SK-N-SH (cell line): ENCODE measurements around the gene ATP6V1F. TPM values are rescaled to one million over a fixed set of nuclear protein-coding genes. Genes with fewer than 3 reads are reported as not detected.

Experiments used
- CTCF ChIA-PET: fragments of 300-600, 350-600 bp; formaldehyde crosslinking; extraction: SDS; loops from one replicate; lab custom pipeline; 2021; lab: Yijun Ruan, JAX
- POLR2A ChIA-PET: fragments of 350-600 bp; sonication (Branson Sonifier 250); formaldehyde crosslinking; extraction: SDS; loops from one replicate; lab custom pipeline; 2020; ENCODE audit warnings: antibody characterized with exemption, inconsistent platforms; lab: Yijun Ruan, JAX
- DNase-seq: peaks from one replicate; pipeline ENCODE4 v3.0.0; 2012
- H2AFZ ChIP-seq: fragments of 200-600 bp; sonication (generic); 2 replicates; pipeline ENCODE4 v1.8.1; 2016; ENCODE audit warnings: antibody characterized with exemption, mild to moderate bottlenecking, low read depth
- H3F3A ChIP-seq: fragments of 200-600 bp; sonication (generic); replicated peaks from 2 replicates; pipeline ENCODE3; 2016; ENCODE audit warnings: antibody characterized with exemption, mild to moderate bottlenecking; ENCODE audit not compliant: insufficient read depth
- H3K27ac ChIP-seq, 2 experiments: fragments of 200-500 bp in 1 of 2; fragments of 200-600 bp in 1 of 2; sonication (Bioruptor generic) in 1 of 2; sonication (generic), shearing (Covaris generic) in 1 of 2; 2 replicates each; pipeline versions ENCODE4 v1.5.1 to v1.6.1; 2014 to 2016; ENCODE audit warnings: low read depth in 2 of 2, inconsistent platforms in 1 of 2, low read length in 1 of 2, mild to moderate bottlenecking in 1 of 2, mixed read lengths in 1 of 2
- H3K27me3 ChIP-seq: fragments of 200-600 bp; sonication (generic), shearing (Covaris generic); 2 replicates; pipeline ENCODE4 v1.6.1; 2016; ENCODE audit warnings: mixed run types; ENCODE audit not compliant: insufficient read depth
- H3K36me3 ChIP-seq, 2 experiments: fragments of 200-500 bp in 1 of 2; fragments of 200-600 bp in 1 of 2; sonication (Bioruptor generic) in 1 of 2; sonication (generic) in 1 of 2; replicated peaks in 1 of 2; 2 replicates each; pipeline versions ENCODE3 to v1.5.1; 2014 to 2016; ENCODE audit warnings: low read length in 1 of 2, mild to moderate bottlenecking in 1 of 2; ENCODE audit not compliant: insufficient read depth in 2 of 2, control insufficient read depth in 1 of 2
- H3K4me1 ChIP-seq, 2 experiments: fragments of 200-500 bp in 1 of 2; fragments of 200-600 bp in 1 of 2; sonication (Bioruptor generic) in 1 of 2; sonication (generic), shearing (Covaris generic) in 1 of 2; 2 replicates each; pipeline versions ENCODE4 v1.5.1 to v1.6.1; 2014 to 2016; ENCODE audit warnings: low read depth in 1 of 2, low read length in 1 of 2, mixed run types in 1 of 2; ENCODE audit not compliant: insufficient read depth in 2 of 2, control insufficient read depth in 1 of 2
- H3K4me2 ChIP-seq: fragments of 200-600 bp; sonication (generic), shearing (Covaris generic); 2 replicates; pipeline ENCODE4 v1.6.1; 2017; ENCODE audit warnings: mixed run types
- H3K4me3 ChIP-seq, 2 experiments: fragments of 200-500 bp in 1 of 2; fragments of 200-600 bp in 1 of 2; sonication (Bioruptor generic) in 1 of 2; sonication (generic), shearing (Covaris generic) in 1 of 2; 2 replicates each; pipeline versions ENCODE4 v1.5.1 to v1.8.1; 2014 to 2016; ENCODE audit warnings: low read depth in 2 of 2, inconsistent platforms in 1 of 2, low read length in 1 of 2, mild to moderate bottlenecking in 1 of 2, mixed read lengths in 1 of 2, moderate library complexity in 1 of 2
- H3K79me2 ChIP-seq: fragments of 200-600 bp; sonication (generic); 2 replicates; pipeline ENCODE4 v1.8.1; 2017; ENCODE audit warnings: mild to moderate bottlenecking; ENCODE audit not compliant: insufficient read depth
- H3K9ac ChIP-seq: fragments of 200-600 bp; sonication (generic); 2 replicates; pipeline ENCODE4 v1.6.1; 2017; ENCODE audit warnings: mixed run types
- H3K9me2 ChIP-seq: fragments of 200-600 bp; sonication (generic); 2 replicates; pipeline ENCODE4 v1.6.1; 2017; ENCODE audit warnings: mixed run types
- H3K9me3 ChIP-seq: fragments of 200-600 bp; sonication (generic); 2 replicates; pipeline ENCODE4 v1.6.1; 2017; ENCODE audit warnings: mixed run types, mild to moderate bottlenecking, moderate library complexity
- H4K20me1 ChIP-seq: fragments of 200-600 bp; sonication (generic); 2 replicates; pipeline ENCODE4 v1.6.1; 2017; ENCODE audit warnings: mild to moderate bottlenecking, mixed run types; ENCODE audit not compliant: insufficient read depth
- CHD2 ChIP-seq: fragments of 150-350 bp; IDR thresholded peaks from 2 replicates; pipeline ENCODE4 v1.6.1; 2018; ENCODE audit warnings: low read length; ENCODE audit not compliant: partially characterized antibody
- FOSL2 ChIP-seq: IDR thresholded peaks from 2 replicates; pipeline ENCODE4 v1.4.0; 2012; ENCODE audit warnings: low read depth, mild to moderate bottlenecking, moderate library complexity, borderline replicate concordance
- FOXJ3 ChIP-seq: sonication (generic); formaldehyde crosslinking; IDR thresholded peaks from 2 replicates; pipeline ENCODE4 v1.5.1; 2020; ENCODE audit warnings: mild to moderate bottlenecking, missing genetic modification reagents
- GATA2 ChIP-seq: sonication (generic); formaldehyde crosslinking; IDR thresholded peaks from 2 replicates; pipeline ENCODE4 v1.5.0; 2020; ENCODE audit warnings: mild to moderate bottlenecking, missing genetic modification reagents
- MAX ChIP-seq: IDR thresholded peaks from 2 replicates; pipeline ENCODE4 v1.4.0; 2012; ENCODE audit warnings: low read depth
- MEF2A ChIP-seq: IDR thresholded peaks from 2 replicates; pipeline ENCODE4 v1.4.0; 2012; ENCODE audit warnings: low read depth, borderline replicate concordance
- MXI1 ChIP-seq: IDR thresholded peaks from 2 replicates; pipeline ENCODE4 v1.6.1; 2012; ENCODE audit warnings: mild to moderate bottlenecking, low read depth, low read length, improper control_type of control experiment
- NRF1 ChIP-seq: IDR thresholded peaks from 2 replicates; pipeline ENCODE4 v1.6.1; 2012; ENCODE audit warnings: low read depth, mild to moderate bottlenecking, low read length
- RAD21 ChIP-seq: IDR thresholded peaks from 2 replicates; pipeline ENCODE4 v1.6.1; 2012; ENCODE audit warnings: mild to moderate bottlenecking, low read length
- REST ChIP-seq: IDR thresholded peaks from 2 replicates; pipeline ENCODE4 v1.6.1; 2012; ENCODE audit warnings: mild to moderate bottlenecking, low read depth, low read length, moderate library complexity
- RFX5 ChIP-seq: IDR thresholded peaks from 2 replicates; pipeline ENCODE4 v1.6.1; 2012; ENCODE audit warnings: mild to moderate bottlenecking, improper control_type of control experiment, low read length
- SIN3A ChIP-seq: IDR thresholded peaks from 2 replicates; pipeline ENCODE4 v1.6.1; 2012; ENCODE audit warnings: low read depth, mild to moderate bottlenecking, low read length, moderate library complexity, borderline replicate concordance
- SMC3 ChIP-seq: IDR thresholded peaks from 2 replicates; pipeline ENCODE4 v1.6.1; 2012; ENCODE audit warnings: low read depth, low read length, improper control_type of control experiment
- TAF1 ChIP-seq: IDR thresholded peaks from 2 replicates; pipeline ENCODE4 v1.6.1; 2012; ENCODE audit warnings: low read depth, mild to moderate bottlenecking, low read length, moderate library complexity, borderline replicate concordance
- TCF12 ChIP-seq: IDR thresholded peaks from 2 replicates; pipeline ENCODE4 v1.4.0; 2012
- YY1 ChIP-seq: IDR thresholded peaks from 2 replicates; pipeline ENCODE4 v1.4.0; 2012; ENCODE audit warnings: low read depth, mild to moderate bottlenecking
- WGBS: methylation state at CpG from one replicate; pipeline ENCODE4 v1.1.6; 2017; ENCODE audit warnings: low lambda C conversion rate; 5-methylcytosine and 5-hydroxymethylcytosine counted together
- polyA plus RNA-seq, 3 experiments: library from polyadenylated mRNA; depleted of rRNA; stranded (reverse); fragments of >200 nt; gene quantifications; 2 replicates each; pipeline ENCODE4 v1.2.3, GENCODE V29; 2012

The ATP6V1F gene
- polyA plus RNA-seq, 1 of the 3 experiments (the other 2 are of a cell fraction) = 495 TPM

DNA sequence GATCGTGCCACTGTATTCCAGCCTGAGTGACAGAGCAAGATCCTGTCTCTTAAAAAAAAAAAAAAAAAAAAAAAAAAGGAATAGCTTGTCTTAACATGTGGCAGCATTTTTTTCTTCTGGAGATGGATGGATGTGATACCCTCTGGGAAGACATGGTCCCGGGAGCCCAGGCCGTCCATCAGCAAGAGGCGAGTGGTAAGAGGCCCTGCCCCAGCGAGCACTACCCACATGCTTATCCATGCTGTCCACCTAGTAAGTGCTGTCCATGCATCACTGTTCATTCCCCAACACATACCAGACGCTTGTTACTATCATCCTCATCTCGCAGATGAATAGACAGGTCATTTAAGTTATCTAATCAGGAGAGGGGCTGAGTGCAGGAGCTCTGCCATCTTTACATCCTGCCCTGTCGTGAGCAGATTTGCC is 12.9 kb downstream of the ATP6V1F start (continued):
- TF ChIP-seq REST (0 out of 2 replicates have a peak, but pooled peaks have one; percentile 43), TCF12 (peak; percentile 48; the same call in 1 of the 2 replicates)

DNA sequence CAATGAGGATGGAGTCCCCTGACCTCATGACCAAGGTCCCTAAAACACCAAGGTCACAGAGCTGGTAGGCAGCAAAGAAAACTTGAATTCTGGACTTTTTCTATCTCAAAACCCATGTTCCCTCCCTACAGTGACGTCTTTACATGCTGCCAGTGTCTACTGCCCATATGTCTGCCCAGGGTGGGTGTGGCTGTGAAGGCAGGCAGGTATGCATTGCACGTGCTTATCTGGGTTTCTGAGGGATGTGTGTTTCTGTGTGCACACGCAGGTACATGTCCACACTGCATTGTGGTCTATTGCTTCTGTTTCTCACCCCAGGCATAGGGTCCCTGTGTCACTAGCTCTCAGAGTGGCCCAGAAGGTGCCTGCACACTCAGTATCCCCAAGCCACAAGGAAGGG is 13.5 kb downstream of the ATP6V1F start:
- H2AFZ ChIP-seq = no peak overlapping the region
- H3K79me2 ChIP-seq = no peaks in the 10 kb centered on the region
- no peak overlapping the region for H3K9ac ChIP-seq
- POLR2A ChIA-PET = no interaction called here
- no peak overlapping the region for H3K4me2 ChIP-seq
- CTCF ChIA-PET = interaction anchor here (0.8 to 12.3 kb wide), 11 partner anchors 4 to 448 kb away, joined by 3 to 181 read pairs (median 3); partner anchors contain the start of genes ATP6V1F, GARIN1A and METTL2B
- 39% methylated on average over 2 of the region's 3 CpGs for WGBS
- TF ChIP-seq SMC3 (no peak), FOXJ3 (CRISPR knock-in tag) (no peak), YY1 (no peak), RAD21 (no peak), MAX (no peak), SIN3A (no peak), TAF1 (no peak), REST (no peak), CHD2 (no peak), MXI1 (no peak), FOSL2 (no peak), RFX5 (no peak), NRF1 (no peak), GATA2 (no peak), MEF2A (no peak)
- DNase-seq = no peak
- no peak overlapping the region for H3K4me3 ChIP-seq
- H3K9me3 ChIP-seq = no peaks in the 10 kb centered on the region
- H3F3A ChIP-seq = peaks cover 10% of the 10 kb centered on the region
- no peaks in the 10 kb centered on the region for H3K36me3 ChIP-seq
- H4K20me1 ChIP-seq = no peaks in the 10 kb centered on the region
- no peaks in the 10 kb centered on the region for H3K27me3 ChIP-seq
- H3K4me1 ChIP-seq = peaks cover 0 to 24% of the 10 kb centered on the region in 2 experiments; a peak in 1 of 4 replicates
- no peak overlapping the region for H3K27ac ChIP-seq
- H3K9me2 ChIP-seq = no peaks in the 10 kb centered on the region
